ENCODE data around the gene TARS1. TPM values are rescaled to one million over a fixed set of nuclear protein-coding genes. Genes with fewer than 3 reads are reported as not detected.

The TARS1 gene
- total and polyA plus RNA-seq, 5 donors from 2014 or later, result 46.7 to 71.3 (median 62.5) TPM

DNA sequence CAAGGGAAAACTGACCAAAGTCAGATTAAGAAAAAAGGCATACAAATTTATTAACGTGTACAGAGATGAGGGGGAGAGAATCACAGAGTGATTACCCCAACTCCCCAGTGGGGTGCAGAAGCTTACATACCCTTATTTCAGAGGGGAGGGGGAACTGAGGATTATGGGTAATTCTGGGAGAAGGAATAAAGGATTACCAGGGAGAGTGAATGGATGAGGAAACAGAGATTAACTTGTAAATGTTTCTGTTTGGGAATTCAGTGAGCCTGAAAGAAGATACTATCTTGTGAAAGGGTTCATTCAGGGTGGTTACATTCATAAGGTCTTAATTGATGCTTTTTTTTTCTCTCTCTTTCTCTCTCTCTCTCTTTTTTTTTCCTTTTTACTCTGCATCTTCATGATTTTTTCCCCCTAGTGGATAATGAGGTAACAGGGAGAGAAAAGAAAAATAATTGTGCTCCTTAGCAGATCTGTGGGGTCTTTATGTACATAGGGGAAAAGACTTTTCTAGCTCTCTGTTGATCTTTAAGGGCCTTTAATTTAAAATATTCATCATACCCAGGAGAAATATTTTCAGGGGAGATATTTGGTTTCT, 49.4 kb downstream of the TARS1 start:
- peaks cover 0 to 1% (median 0%) of the 10 kb centered on the region in 7 donors for H3K9me3 Mint-ChIP-seq
- peaks cover 0 to 7% (median 0%) of the 10 kb centered on the region in 4 donors for H3K4me1 Mint-ChIP-seq
- no peak overlapping the region for H3K27ac Mint-ChIP-seq
- H3K4me3 Mint-ChIP-seq, result no peak overlapping the region
- H3K4me1 ChIP-seq (ENCODE audit: control insufficient read depth, insufficient read depth, low read length, poor library complexity, severe bottlenecking), result no peaks in the 10 kb centered on the region
- H3K9me3 ChIP-seq (ENCODE audit: control insufficient read depth in 2 of 2, low read length in 2 of 2), result no peaks in the 10 kb centered on the region
- no peaks in the 10 kb centered on the region for H3K27me3 ChIP-seq (ENCODE audit: control insufficient read depth, insufficient read depth, low read length)
- no peaks in the 10 kb centered on the region for H3K36me3 Mint-ChIP-seq
- ATAC-seq (ENCODE audit: low read depth in 2 of 2), result no peak
- no peak for DNase-seq
- peaks cover 11% of the 10 kb centered on the region for H3K27me3 Mint-ChIP-seq
- H3K4me3 ChIP-seq (ENCODE audit: low read depth, low read length), result no peak overlapping the region
- H3K36me3 ChIP-seq (ENCODE audit: control insufficient read depth, insufficient read depth, low read length), result no peaks in the 10 kb centered on the region
- H3K27ac ChIP-seq (ENCODE audit: insufficient read depth, low read length, poor library complexity, severe bottlenecking), result no peak overlapping the region

DNA sequence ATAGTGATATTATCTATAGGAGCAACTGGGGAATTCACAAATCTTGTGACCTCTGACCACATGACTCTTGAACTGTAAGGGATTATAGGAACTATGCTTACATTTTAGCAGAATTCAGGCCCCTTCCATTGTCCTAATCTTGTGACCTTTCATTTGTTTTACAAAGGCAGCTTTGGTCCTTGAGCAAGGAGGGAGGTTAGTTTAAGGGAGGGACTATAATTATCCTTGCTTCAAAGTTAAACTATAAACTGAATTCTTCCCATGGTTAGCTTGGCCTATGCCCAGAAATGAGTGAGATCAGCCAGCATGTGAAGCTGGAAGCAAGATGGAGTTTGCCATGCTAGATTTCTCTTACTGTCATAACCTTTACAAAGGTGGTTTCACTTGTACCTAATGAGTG, 51.2 kb downstream of the TARS1 start:
- Histone ChIP-seq H3K36me3 (ENCODE audit: control insufficient read depth, insufficient read depth, low read length) (no peaks in the 10 kb centered on the region), H3K9me3 (ENCODE audit: control insufficient read depth in 2 of 2, low read length in 2 of 2) (no peaks in the 10 kb centered on the region), H3K27me3 (ENCODE audit: control insufficient read depth, insufficient read depth, low read length) (no peaks in the 10 kb centered on the region), H3K4me3 (ENCODE audit: low read depth, low read length) (no peak overlapping the region), H3K4me1 (ENCODE audit: control insufficient read depth, insufficient read depth, low read length, poor library complexity, severe bottlenecking) (no peaks in the 10 kb centered on the region), H3K27ac (ENCODE audit: insufficient read depth, low read length, poor library complexity, severe bottlenecking) (no peak overlapping the region)
- H3K4me1 Mint-ChIP-seq, result peaks cover 0 to 7% (median 0%) of the 10 kb centered on the region in 4 donors
- no peaks in the 10 kb centered on the region for H3K36me3 Mint-ChIP-seq
- H3K27me3 Mint-ChIP-seq, result peaks cover 11% of the 10 kb centered on the region
- no peak overlapping the region for H3K27ac Mint-ChIP-seq
- no peak for DNase-seq
- H3K9me3 Mint-ChIP-seq, result peaks cover 0 to 2% (median 0%) of the 10 kb centered on the region in 7 donors
- no peak for ATAC-seq (ENCODE audit: low read depth in 2 of 2)
- no peak overlapping the region for H3K4me3 Mint-ChIP-seq

DNA sequence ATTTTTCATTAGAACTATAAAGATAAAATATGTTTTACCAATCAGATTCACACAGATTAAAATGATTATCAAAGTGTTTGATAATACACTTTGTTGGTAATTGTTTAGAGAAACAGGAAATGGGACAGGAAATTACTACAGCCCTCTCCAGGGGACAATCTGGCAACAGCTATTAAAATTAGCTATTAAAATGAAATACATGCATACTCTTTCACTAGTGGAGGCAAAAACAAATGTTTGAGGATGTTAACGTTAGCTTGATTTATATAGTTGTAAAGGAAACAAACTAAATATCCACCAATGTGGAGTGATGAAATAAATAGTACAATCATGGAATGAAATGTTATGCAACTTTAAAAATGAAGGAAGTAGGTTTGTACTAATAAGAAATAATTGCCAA, 53.7 kb downstream of the TARS1 start:
- Mint-ChIP-seq H3K9me3 (peaks cover 0 to 2% (median 0%) of the 10 kb centered on the region in 7 donors), H3K27me3 (peaks cover 7% of the 10 kb centered on the region), H3K36me3 (no peaks in the 10 kb centered on the region), H3K4me1 (peaks cover 0 to 7% (median 0%) of the 10 kb centered on the region in 4 donors), H3K4me3 (no peak overlapping the region), H3K27ac (no peak overlapping the region)
- H3K9me3 ChIP-seq (ENCODE audit: control insufficient read depth in 2 of 2, low read length in 2 of 2), result no peaks in the 10 kb centered on the region
- no peaks in the 10 kb centered on the region for H3K4me1 ChIP-seq (ENCODE audit: control insufficient read depth, insufficient read depth, low read length, poor library complexity, severe bottlenecking)
- H3K27me3 ChIP-seq (ENCODE audit: control insufficient read depth, insufficient read depth, low read length), result no peaks in the 10 kb centered on the region
- H3K4me3 ChIP-seq (ENCODE audit: low read depth, low read length), result no peak overlapping the region
- ATAC-seq (ENCODE audit: low read depth in 2 of 2) (no peak), DNase-seq (no peak)
- H3K36me3 ChIP-seq (ENCODE audit: control insufficient read depth, insufficient read depth, low read length), result no peaks in the 10 kb centered on the region
- no peak overlapping the region for H3K27ac ChIP-seq (ENCODE audit: insufficient read depth, low read length, poor library complexity, severe bottlenecking)

DNA sequence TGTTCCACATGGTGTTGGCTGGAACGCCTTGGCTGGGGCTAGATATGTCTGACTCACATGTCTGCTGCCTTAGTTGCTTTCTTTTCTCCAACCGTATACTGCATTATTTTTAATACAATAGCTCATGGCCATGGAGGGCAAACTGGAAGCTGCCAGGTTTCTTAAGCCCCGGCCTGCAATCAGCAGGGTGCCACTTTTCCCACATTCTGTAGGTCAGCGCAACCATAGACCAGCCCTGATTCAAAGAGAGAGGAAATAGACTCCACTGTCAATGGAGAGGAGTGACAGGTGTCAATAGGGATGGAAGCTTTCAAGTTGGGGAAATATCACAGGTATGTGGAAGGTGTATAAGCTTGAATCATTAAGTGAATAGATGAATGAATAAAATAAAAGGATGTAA, 60.5 kb downstream of the TARS1 start:
- no peaks in the 10 kb centered on the region for H3K9me3 ChIP-seq (ENCODE audit: control insufficient read depth in 2 of 2, low read length in 2 of 2)
- no peak for ATAC-seq (ENCODE audit: low read depth in 2 of 2)
- Mint-ChIP-seq H3K27ac (no peak overlapping the region), H3K4me3 (no peak overlapping the region), H3K27me3 (no peaks in the 10 kb centered on the region), H3K36me3 (no peaks in the 10 kb centered on the region), H3K9me3 (no peaks in the 10 kb centered on the region), H3K4me1 (no peaks in the 10 kb centered on the region)
- no peaks in the 10 kb centered on the region for H3K4me1 ChIP-seq (ENCODE audit: control insufficient read depth, insufficient read depth, low read length, poor library complexity, severe bottlenecking)
- H3K27ac ChIP-seq (ENCODE audit: insufficient read depth, low read length, poor library complexity, severe bottlenecking), result no peak overlapping the region
- H3K27me3 ChIP-seq (ENCODE audit: control insufficient read depth, insufficient read depth, low read length), result no peaks in the 10 kb centered on the region
- no peak for DNase-seq
- H3K4me3 ChIP-seq (ENCODE audit: low read depth, low read length), result no peak overlapping the region
- no peaks in the 10 kb centered on the region for H3K36me3 ChIP-seq (ENCODE audit: control insufficient read depth, insufficient read depth, low read length)

DNA sequence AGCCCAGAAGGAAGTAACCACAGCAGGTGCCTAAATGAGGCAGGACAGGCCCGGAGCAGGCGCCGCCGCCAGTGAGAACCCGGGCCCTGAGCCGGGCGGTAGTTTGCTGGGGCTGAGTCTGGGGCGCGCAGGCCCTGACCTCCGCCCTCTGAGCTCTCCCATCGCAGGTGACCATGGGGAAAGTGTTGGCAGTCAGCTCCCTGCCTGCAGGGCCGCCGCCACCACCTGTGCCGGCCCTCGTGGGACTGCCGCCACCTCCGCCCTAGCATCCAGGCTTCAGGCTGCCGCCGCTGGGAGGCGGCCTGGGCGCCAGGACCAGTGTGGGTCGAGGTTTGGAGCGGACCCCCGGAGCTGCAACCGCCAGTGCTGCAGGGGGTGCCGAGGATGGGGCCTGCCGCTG, 61.1 kb downstream of the TARS1 start:
- Histone ChIP-seq H3K4me3 (ENCODE audit: low read depth, low read length) (no peak overlapping the region), H3K9me3 (ENCODE audit: control insufficient read depth in 2 of 2, low read length in 2 of 2) (no peaks in the 10 kb centered on the region), H3K36me3 (ENCODE audit: control insufficient read depth, insufficient read depth, low read length) (no peaks in the 10 kb centered on the region), H3K4me1 (ENCODE audit: control insufficient read depth, insufficient read depth, low read length, poor library complexity, severe bottlenecking) (no peaks in the 10 kb centered on the region), H3K27ac (ENCODE audit: insufficient read depth, low read length, poor library complexity, severe bottlenecking) (no peak overlapping the region), H3K27me3 (ENCODE audit: control insufficient read depth, insufficient read depth, low read length) (no peaks in the 10 kb centered on the region)
- no peak for ATAC-seq (ENCODE audit: low read depth in 2 of 2)
- no peak for DNase-seq
- H3K36me3 Mint-ChIP-seq, result no peaks in the 10 kb centered on the region
- H3K27me3 Mint-ChIP-seq, result no peaks in the 10 kb centered on the region
- H3K4me3 Mint-ChIP-seq, result no peak overlapping the region
- H3K4me1 Mint-ChIP-seq, result no peaks in the 10 kb centered on the region
- H3K27ac Mint-ChIP-seq, result no peak overlapping the region
- H3K9me3 Mint-ChIP-seq, result no peaks in the 10 kb centered on the region

DNA sequence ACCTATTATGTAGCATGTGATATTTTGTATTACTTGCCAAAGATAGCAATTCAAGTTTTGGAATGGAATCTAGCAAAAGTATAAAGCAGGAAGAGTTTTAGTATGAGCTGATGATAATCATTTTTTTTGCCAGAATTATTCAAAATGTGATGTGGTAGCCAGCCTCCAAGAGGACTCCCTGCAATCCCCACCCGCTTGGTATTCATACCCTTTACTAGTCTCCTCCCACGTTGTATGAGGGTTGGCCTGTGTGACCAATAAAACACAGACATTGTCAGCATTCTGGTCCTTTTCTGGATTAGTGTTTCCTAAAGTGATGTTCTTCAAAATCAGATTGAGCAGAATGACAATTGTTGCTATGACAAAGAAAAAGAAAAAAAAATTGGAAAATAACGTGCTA, 63.8 kb downstream of the TARS1 start:
- no peak overlapping the region for H3K4me3 ChIP-seq (ENCODE audit: low read depth, low read length)
- H3K9me3 ChIP-seq (ENCODE audit: control insufficient read depth in 2 of 2, low read length in 2 of 2), result no peaks in the 10 kb centered on the region
- Mint-ChIP-seq H3K27me3 (no peaks in the 10 kb centered on the region), H3K27ac (no peak overlapping the region), H3K4me3 (no peak overlapping the region), H3K36me3 (no peaks in the 10 kb centered on the region), H3K9me3 (no peaks in the 10 kb centered on the region), H3K4me1 (no peaks in the 10 kb centered on the region)
- ATAC-seq (ENCODE audit: low read depth in 2 of 2), result no peak
- H3K36me3 ChIP-seq (ENCODE audit: control insufficient read depth, insufficient read depth, low read length), result no peaks in the 10 kb centered on the region
- no peaks in the 10 kb centered on the region for H3K27me3 ChIP-seq (ENCODE audit: control insufficient read depth, insufficient read depth, low read length)
- no peak overlapping the region for H3K27ac ChIP-seq (ENCODE audit: insufficient read depth, low read length, poor library complexity, severe bottlenecking)
- DNase-seq, result no peak
- no peaks in the 10 kb centered on the region for H3K4me1 ChIP-seq (ENCODE audit: control insufficient read depth, insufficient read depth, low read length, poor library complexity, severe bottlenecking)

DNA sequence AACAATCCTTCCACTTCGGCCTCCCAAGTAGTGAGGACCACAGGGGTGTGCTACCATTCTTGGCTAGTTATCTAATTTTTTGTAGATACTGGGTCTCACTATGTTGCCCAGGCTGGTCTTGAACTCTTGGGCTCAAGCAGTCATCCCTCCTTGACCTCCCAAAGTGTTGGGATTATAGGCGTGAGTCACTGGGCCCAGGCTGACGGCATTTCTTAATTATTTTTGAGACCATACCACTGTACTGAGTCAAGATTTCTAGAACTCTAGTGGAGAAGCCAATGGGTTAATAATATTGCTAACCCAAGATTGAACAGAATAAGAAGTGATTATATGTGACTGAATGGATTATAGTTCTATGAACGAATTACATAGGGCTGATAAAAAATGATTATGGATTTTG, 66.7 kb downstream of the TARS1 start:
- Mint-ChIP-seq H3K4me3 (no peak overlapping the region), H3K27me3 (no peaks in the 10 kb centered on the region), H3K9me3 (no peaks in the 10 kb centered on the region), H3K36me3 (no peaks in the 10 kb centered on the region), H3K27ac (no peak overlapping the region), H3K4me1 (no peaks in the 10 kb centered on the region)
- DNase-seq (no peak), ATAC-seq (ENCODE audit: low read depth in 2 of 2) (no peak)
- Histone ChIP-seq H3K9me3 (ENCODE audit: control insufficient read depth in 2 of 2, low read length in 2 of 2) (no peaks in the 10 kb centered on the region), H3K27me3 (ENCODE audit: control insufficient read depth, insufficient read depth, low read length) (no peaks in the 10 kb centered on the region), H3K4me1 (ENCODE audit: control insufficient read depth, insufficient read depth, low read length, poor library complexity, severe bottlenecking) (no peaks in the 10 kb centered on the region), H3K4me3 (ENCODE audit: low read depth, low read length) (no peak overlapping the region), H3K36me3 (ENCODE audit: control insufficient read depth, insufficient read depth, low read length) (no peaks in the 10 kb centered on the region), H3K27ac (ENCODE audit: insufficient read depth, low read length, poor library complexity, severe bottlenecking) (no peak overlapping the region)

DNA sequence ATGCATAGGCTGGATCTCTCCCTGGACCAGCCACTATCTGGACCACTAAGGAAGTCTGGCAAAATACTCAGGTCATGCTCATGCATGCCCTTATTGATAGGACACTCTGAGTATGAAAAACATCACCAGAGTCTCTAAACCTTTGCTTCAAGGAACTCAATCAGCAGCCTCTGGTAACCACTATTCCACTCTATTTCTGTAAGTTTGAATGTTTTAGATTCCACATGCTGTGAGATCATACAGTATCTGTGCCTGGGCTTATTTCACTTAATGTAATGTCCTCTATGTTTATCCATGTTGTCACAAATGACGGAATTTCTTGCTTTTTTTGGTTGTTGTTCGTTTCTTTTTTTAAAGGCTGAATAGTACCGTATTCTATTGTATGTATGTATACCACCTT, 68.3 kb downstream of the TARS1 start:
- H3K27ac ChIP-seq (ENCODE audit: insufficient read depth, low read length, poor library complexity, severe bottlenecking), result no peak overlapping the region
- Mint-ChIP-seq H3K36me3 (no peaks in the 10 kb centered on the region), H3K9me3 (no peaks in the 10 kb centered on the region), H3K4me3 (no peak overlapping the region), H3K27me3 (no peaks in the 10 kb centered on the region), H3K27ac (no peak overlapping the region), H3K4me1 (no peaks in the 10 kb centered on the region)
- no peak for ATAC-seq (ENCODE audit: low read depth in 2 of 2)
- H3K9me3 ChIP-seq (ENCODE audit: control insufficient read depth in 2 of 2, low read length in 2 of 2), result no peaks in the 10 kb centered on the region
- H3K4me3 ChIP-seq (ENCODE audit: low read depth, low read length), result no peak overlapping the region
- no peak for DNase-seq
- no peaks in the 10 kb centered on the region for H3K27me3 ChIP-seq (ENCODE audit: control insufficient read depth, insufficient read depth, low read length)
- H3K36me3 ChIP-seq (ENCODE audit: control insufficient read depth, insufficient read depth, low read length), result no peaks in the 10 kb centered on the region
- H3K4me1 ChIP-seq (ENCODE audit: control insufficient read depth, insufficient read depth, low read length, poor library complexity, severe bottlenecking), result no peaks in the 10 kb centered on the region

All from CD4-positive, CD25-positive, alpha-beta regulatory T cell (primary cell).